Measurements from ENCODE around the gene GM2A. TPM values are rescaled to one million over a fixed set of nuclear protein-coding genes. Genes with fewer than 3 reads are reported as not detected.
A peak's percentile ranks its signal among the peaks of the same experiment; 100 is the strongest.

Gene GM2A
- total and polyA plus RNA-seq, 9 of the 15 experiments (the other 6 are each of a cell fraction or from before 2014, with no cell fraction given) = 5.8 to 36.0 (median 10.0) TPM

GRCh38 chr5:151245680-151246219, 7.2 kb upstream of the GM2A start (continued):
- TF ChIP-seq FOXA3 (CRISPR knock-in tag; conservative IDR thresholded peaks at IDR 0.05 in 1 of 2, IDR thresholded peaks at IDR 0.05 in 1 of 2) (0 out of 4 replicates have a peak, but pooled peaks of 1 of the 2 experiments have one; percentile 6), TEAD4 (IDR thresholded peaks at IDR 0.05; ENCODE audit: low read length) (peak; percentile 20; the same call in 1 of the 2 replicates), TEAD4 (CRISPR knock-in tag; IDR thresholded peaks at IDR 0.05; ENCODE audit: borderline replicate concordance) (no peak), SMARCA5 (IDR thresholded peaks at IDR 0.05) (no peak), SMAD4 (CRISPR knock-in tag; conservative IDR thresholded peaks at IDR 0.05) (peak; percentile 51), KLF16 (IDR thresholded peaks at IDR 0.05) (no peak), BRCA1 (IDR thresholded peaks at IDR 0.05) (no peak), BRCA1 (CRISPR knock-in tag; IDR thresholded peaks at IDR 0.05) (no peak), ZNF589 (CRISPR knock-in tag; IDR thresholded peaks at IDR 0.05; ENCODE audit: low read depth) (no peak), ZFP36 (IDR thresholded peaks at IDR 0.05; ENCODE audit: low read depth, low read length, partially characterized antibody) (peak; percentile 89), EGR1 (conservative IDR thresholded peaks at IDR 0.05) (no peak), TRIM24 (IDR thresholded peaks at IDR 0.05) (0 out of 4 replicates have a peak, but pooled peaks of 1 of the 2 experiments have one; percentile 26), BCL6 (CRISPR knock-in tag; IDR thresholded peaks at IDR 0.05) (no peak), ARID1B (IDR thresholded peaks at IDR 0.05) (peak; percentile 40; the same call in 1 of the 2 replicates), ZNF764 (CRISPR knock-in tag; IDR thresholded peaks at IDR 0.05; ENCODE audit: low read depth) (no peak), CEBPB (tag; IDR thresholded peaks at IDR 0.05) (peak; percentile 47; the same call in 1 of the 2 replicates), TAF15 (IDR thresholded peaks at IDR 0.05; ENCODE audit: low read depth, low read length) (no peak)
- TF ChIP-seq, protein P1, sequence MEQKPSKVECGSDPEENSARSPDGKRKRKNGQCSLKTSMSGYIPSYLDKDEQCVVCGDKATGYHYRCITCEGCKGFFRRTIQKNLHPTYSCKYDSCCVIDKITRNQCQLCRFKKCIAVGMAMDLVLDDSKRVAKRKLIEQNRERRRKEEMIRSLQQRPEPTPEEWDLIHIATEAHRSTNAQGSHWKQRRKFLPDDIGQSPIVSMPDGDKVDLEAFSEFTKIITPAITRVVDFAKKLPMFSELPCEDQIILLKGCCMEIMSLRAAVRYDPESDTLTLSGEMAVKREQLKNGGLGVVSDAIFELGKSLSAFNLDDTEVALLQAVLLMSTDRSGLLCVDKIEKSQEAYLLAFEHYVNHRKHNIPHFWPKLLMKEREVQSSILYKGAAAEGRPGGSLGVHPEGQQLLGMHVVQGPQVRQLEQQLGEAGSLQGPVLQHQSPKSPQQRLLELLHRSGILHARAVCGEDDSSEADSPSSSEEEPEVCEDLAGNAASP (IDR thresholded peaks at IDR 0.05) = no peak
- TF ChIP-seq, protein P2, sequence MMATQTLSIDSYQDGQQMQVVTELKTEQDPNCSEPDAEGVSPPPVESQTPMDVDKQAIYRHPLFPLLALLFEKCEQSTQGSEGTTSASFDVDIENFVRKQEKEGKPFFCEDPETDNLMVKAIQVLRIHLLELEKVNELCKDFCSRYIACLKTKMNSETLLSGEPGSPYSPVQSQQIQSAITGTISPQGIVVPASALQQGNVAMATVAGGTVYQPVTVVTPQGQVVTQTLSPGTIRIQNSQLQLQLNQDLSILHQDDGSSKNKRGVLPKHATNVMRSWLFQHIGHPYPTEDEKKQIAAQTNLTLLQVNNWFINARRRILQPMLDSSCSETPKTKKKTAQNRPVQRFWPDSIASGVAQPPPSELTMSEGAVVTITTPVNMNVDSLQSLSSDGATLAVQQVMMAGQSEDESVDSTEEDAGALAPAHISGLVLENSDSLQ (IDR thresholded peaks at IDR 0.05) = 0 out of 2 replicates have a peak, but pooled peaks have one; percentile 10
